HUES64 (cell line): ENCODE data around the gene TMEM108.
A peak's percentile ranks its signal among the peaks of the same experiment; 100 is the strongest.

Experiments used
- H3K27ac ChIP-seq: 2 replicates; pipeline ENCODE4 v1.7.0; 2013; ENCODE audit warnings: low read depth, low read length, inconsistent platforms
- H3K27me3 ChIP-seq: 2 replicates; pipeline ENCODE4 v1.6.1; 2013; ENCODE audit warnings: mild to moderate bottlenecking, low read length; ENCODE audit not compliant: insufficient read depth
- H3K36me3 ChIP-seq: 2 replicates; pipeline ENCODE4 v1.6.1; 2013; ENCODE audit warnings: mild to moderate bottlenecking, low read length; ENCODE audit not compliant: insufficient read depth
- H3K4me1 ChIP-seq: 2 replicates; pipeline ENCODE4 v1.6.1; 2013; ENCODE audit warnings: mild to moderate bottlenecking, low read length, moderate library complexity; ENCODE audit not compliant: insufficient read depth
- H3K4me3 ChIP-seq: 2 replicates; pipeline ENCODE4 v1.5.1; 2013; ENCODE audit warnings: mild to moderate bottlenecking, low read length, moderate library complexity
- H3K9ac ChIP-seq: 2 replicates; pipeline ENCODE4 v1.6.1; 2013; ENCODE audit warnings: mild to moderate bottlenecking, low read depth, low read length
- H3K9me3 ChIP-seq: 2 replicates; pipeline ENCODE4 v1.6.1; 2013; ENCODE audit warnings: low read depth, low read length; ENCODE audit not compliant: insufficient read depth
- WGBS: fragments of 150-250, 120-280 bp; methylation state at CpG from one replicate; pipeline ENCODE4 v1.1.7; 2013; ENCODE audit warnings: missing lambda C conversion rate; 5-methylcytosine and 5-hydroxymethylcytosine counted together

Gene TMEM108

DNA sequence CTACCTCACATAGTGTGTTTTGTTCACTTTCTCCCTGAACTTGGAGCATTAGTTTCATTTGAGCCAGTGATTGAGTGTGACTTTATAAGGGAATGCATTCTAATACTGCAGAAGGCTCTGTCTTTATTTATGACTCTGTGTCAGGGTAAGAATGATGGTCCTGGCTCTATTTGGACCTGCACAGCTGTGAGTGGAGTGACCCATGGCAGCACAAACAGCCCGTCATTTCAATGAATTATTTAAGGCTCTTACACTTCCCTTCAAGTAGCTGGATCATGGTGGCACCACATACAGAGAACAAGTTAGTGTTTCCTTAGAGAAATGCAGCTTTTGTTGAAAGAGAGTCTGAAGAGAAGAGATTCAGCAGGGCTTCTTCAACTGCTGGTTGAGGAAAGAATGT, 16.4 kb downstream of the TMEM108 start:
- H3K9me3 ChIP-seq, result no peaks in the 10 kb centered on the region
- 88% methylated on average over 1 of the region's 1 CpG for WGBS
- peaks cover 40% of the 10 kb centered on the region for H3K4me1 ChIP-seq
- H3K9ac ChIP-seq, result no peak overlapping the region
- no peaks in the 10 kb centered on the region for H3K36me3 ChIP-seq
- H3K27me3 ChIP-seq, result no peaks in the 10 kb centered on the region
- no peak overlapping the region for H3K27ac ChIP-seq
- H3K4me3 ChIP-seq, result no peak overlapping the region

DNA sequence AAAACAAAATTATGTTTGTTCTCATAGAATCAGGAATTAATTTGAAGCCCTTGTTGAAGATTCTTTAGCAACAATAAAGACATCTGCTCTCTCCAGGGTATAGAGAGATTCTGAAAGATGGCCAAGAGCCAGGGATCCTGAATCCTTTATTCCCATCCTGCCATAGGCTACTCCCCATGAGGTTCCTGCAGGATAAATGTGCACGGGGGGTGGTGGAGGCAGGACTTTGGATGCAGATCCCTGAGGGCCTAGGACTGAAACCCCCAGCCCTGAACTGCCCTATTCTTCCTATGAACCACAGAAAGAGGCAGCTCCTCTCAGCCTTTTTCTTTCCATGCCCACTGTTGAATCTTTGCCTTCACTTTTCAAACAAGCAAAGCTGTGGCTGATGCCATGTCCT, 17.1 kb downstream of the TMEM108 start:
- Histone ChIP-seq H3K4me1 (peaks cover 40% of the 10 kb centered on the region), H3K9me3 (no peaks in the 10 kb centered on the region), H3K4me3 (no peak overlapping the region), H3K27ac (0 out of 2 replicates have a peak overlapping the region, but pooled peaks have one; percentile 42), H3K36me3 (no peaks in the 10 kb centered on the region), H3K9ac (no peak overlapping the region), H3K27me3 (no peaks in the 10 kb centered on the region)
- WGBS, result 90% methylated on average over 1 of the region's 1 CpG

DNA sequence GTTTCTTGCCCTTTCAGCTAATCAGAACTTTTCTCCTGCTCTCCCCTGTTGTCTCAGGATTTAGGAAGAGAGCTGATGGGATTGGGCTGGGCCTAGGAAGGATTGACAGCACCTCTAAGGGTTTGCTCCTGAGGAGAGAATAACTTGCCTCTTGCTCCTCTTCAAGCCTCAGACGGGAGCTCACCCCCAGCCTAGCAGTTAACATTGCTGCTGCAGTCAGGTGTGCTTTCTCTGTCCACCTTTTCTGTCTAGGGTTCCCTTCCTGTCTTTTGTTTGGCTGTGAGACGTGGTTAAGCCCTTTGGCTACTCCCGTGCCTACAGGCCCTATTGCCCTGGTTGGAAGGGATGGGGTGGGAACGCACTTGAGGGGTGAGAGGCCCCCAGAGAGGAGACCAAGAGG, 20.1 kb downstream of the TMEM108 start:
- Histone ChIP-seq H3K4me1 (peaks cover 32% of the 10 kb centered on the region), H3K4me3 (no peak overlapping the region), H3K9ac (no peak overlapping the region), H3K27ac (no peak overlapping the region), H3K27me3 (no peaks in the 10 kb centered on the region), H3K36me3 (no peaks in the 10 kb centered on the region), H3K9me3 (no peaks in the 10 kb centered on the region)
- 90% methylated on average over 4 of the region's 4 CpGs for WGBS

DNA sequence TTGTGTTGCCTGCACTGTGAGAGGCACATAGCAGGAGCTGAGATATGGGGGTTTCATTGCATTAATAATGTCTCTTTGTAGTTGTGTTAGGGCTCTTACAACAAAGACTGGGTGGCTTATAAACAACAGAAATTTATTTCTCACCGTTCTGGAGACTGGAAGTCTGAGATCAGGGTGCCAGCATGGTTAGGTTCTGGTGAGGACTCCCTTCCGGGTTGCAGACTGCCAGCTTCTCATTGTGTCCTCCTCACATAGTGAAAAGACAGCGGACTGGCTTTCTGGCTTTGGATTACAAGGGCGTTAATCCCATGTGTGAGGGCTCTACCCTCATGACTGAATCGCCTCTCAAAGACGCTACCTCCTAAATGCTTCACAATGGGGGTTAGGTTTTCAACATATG, 20.6 kb downstream of the TMEM108 start:
- 88% methylated on average over 6 of the region's 6 CpGs for WGBS
- Histone ChIP-seq H3K27me3 (no peaks in the 10 kb centered on the region), H3K4me1 (peaks cover 32% of the 10 kb centered on the region), H3K9me3 (no peaks in the 10 kb centered on the region), H3K36me3 (no peaks in the 10 kb centered on the region), H3K9ac (no peak overlapping the region; the same call in 1 of the 2 replicates), H3K27ac (no peak overlapping the region), H3K4me3 (no peak overlapping the region)

DNA sequence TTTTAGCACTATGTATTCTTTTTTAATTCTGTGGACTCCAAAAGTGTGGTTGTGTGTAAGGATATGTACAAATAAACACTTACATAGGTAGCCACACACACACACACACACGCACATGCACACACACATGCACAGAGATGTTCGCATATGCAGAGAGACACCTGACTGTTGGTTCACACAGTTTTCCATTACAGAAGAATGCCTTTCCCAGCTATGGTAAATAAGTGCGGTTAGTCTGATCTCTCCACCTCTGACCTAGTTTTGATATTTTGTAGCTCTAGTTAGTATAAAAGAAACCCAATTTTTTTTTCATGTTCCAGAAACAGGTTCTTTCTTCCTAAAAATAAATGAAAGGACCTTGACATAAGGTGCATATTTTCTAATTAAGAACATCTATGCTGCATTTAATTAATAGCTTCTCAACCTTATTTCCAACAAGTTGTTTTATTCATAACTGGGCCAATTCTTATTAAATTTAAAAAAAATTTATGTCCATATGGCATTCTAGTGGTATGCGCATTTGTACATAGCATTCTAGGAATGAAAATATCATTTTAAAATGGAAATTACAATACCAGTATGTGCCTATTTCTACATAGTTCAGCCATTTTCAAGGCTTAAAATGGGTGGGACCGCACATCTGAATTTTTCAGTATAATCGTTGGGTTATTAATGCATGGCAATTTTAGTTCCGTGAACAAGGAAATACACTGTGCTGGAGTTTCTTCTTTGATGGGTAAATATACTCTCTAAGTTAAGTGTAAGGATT, 27.2 kb downstream of the TMEM108 start:
- Histone ChIP-seq H3K9ac (no peak overlapping the region), H3K27ac (no peak overlapping the region), H3K4me3 (no peak overlapping the region), H3K9me3 (no peaks in the 10 kb centered on the region), H3K36me3 (no peaks in the 10 kb centered on the region), H3K27me3 (no peaks in the 10 kb centered on the region), H3K4me1 (no peaks in the 10 kb centered on the region)
- WGBS, result 98% methylated on average over 6 of the region's 7 CpGs

DNA sequence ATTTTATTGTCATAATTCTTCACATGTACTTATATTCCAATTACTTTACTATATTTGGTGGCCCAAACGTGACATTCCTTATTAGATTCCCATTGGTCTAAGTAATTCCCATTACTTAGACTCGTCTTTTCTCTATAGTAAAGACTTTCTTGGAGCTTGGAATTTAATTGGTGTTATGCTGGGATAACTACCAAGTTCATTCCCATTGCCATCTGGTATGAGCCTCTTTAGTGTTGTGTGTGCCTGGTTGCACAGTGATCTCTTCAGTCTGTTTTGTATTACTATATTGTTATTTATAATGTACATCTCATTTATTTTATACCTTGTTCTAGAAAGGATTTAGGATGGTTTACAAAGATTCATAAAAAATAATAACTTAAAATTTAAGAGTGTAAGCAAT, 27.8 kb downstream of the TMEM108 start:
- Histone ChIP-seq H3K4me3 (no peak overlapping the region), H3K4me1 (no peaks in the 10 kb centered on the region), H3K36me3 (no peaks in the 10 kb centered on the region), H3K9ac (no peak overlapping the region), H3K9me3 (no peaks in the 10 kb centered on the region), H3K27ac (no peak overlapping the region), H3K27me3 (no peaks in the 10 kb centered on the region)
- 100% methylated on average over 1 of the region's 2 CpGs for WGBS

DNA sequence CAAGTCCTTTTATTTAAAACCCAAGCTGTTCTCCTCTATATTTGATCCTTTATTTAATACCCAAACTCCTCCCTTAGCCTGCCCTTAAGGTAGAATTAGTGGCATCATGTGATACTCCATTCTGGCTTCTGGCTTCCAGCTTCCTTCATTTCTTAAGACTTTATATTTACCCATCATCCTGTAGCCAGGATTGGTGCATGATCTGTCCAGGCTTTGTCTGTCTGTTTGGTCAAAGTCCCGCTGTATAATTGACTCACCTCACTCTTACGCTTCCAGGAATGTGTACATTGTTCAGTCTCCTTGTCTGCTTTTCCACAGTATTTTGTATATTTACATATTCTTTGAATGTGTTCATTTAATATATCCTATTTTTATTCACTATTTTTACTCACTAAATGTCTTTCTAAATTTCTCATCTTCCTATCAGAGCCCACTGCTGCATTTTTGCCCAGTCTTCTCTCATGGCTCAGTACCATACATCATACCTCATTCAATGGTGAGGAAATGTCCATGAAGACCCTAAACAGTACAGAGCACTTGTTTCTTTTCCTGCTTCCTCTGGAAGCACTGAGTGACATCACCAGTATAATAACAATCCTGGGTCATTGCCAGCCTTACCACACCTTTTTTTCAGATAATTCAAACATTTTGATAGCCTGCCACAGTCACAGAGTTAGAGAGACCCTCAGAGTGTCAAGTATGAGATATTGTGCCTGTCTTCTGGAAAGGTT, 31.5 kb downstream of the TMEM108 start:
- no peaks in the 10 kb centered on the region for H3K36me3 ChIP-seq
- no peaks in the 10 kb centered on the region for H3K4me1 ChIP-seq
- no peak overlapping the region for H3K27ac ChIP-seq
- H3K9ac ChIP-seq, result no peak overlapping the region
- no peaks in the 10 kb centered on the region for H3K27me3 ChIP-seq
- no peaks in the 10 kb centered on the region for H3K9me3 ChIP-seq
- no peak overlapping the region for H3K4me3 ChIP-seq
- 100% methylated on average over 2 of the region's 2 CpGs for WGBS

DNA sequence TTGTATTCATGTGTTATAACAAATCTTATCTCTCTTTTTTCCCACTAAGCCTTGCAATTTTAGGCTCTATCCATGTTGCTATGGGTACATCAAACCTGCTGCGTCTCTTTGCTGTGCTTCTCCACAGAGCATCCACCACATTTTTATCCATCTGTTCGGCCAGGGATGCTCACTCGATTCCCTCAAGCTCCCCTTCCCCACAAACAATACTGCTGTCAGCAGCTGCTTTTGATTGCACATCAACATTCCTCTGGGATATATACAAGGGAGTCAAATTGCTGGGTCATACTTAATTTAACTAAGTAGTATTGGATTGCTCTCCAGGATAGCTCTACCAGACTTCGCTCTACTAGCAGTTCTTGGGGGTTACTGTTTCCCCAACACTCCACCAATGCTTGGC, 36.8 kb downstream of the TMEM108 start:
- H3K4me1 ChIP-seq, result no peaks in the 10 kb centered on the region
- H3K27ac ChIP-seq, result no peak overlapping the region
- H3K36me3 ChIP-seq, result no peaks in the 10 kb centered on the region
- H3K9ac ChIP-seq, result no peak overlapping the region
- no peak overlapping the region for H3K4me3 ChIP-seq
- 92% methylated on average over 4 of the region's 4 CpGs for WGBS
- H3K27me3 ChIP-seq, result no peaks in the 10 kb centered on the region
- H3K9me3 ChIP-seq, result no peaks in the 10 kb centered on the region

DNA sequence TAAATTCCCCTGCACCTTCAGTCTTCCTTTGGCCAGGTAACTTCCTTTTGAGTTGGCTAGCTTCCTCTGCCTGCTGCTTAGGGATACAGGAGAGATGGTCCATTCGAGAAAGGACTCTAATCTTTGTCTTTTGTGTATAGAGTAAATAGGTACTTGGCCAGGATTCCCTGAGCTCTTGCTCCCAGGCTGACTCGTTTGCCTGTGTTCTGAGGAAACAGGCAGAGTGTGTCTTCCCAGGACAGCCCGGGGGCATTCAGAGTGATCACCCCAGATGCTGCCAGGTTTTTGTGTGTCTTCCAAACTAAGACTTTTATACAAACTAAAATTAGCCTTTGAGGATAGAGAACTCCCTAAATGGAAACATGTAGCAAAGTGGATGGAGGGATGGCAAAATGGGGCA, 39.5 kb downstream of the TMEM108 start:
- Histone ChIP-seq H3K4me3 (no peak overlapping the region), H3K4me1 (no peaks in the 10 kb centered on the region), H3K9me3 (no peaks in the 10 kb centered on the region), H3K27me3 (no peaks in the 10 kb centered on the region), H3K9ac (no peak overlapping the region), H3K27ac (no peak overlapping the region), H3K36me3 (no peaks in the 10 kb centered on the region)
- 87% methylated on average over 3 of the region's 3 CpGs for WGBS

DNA sequence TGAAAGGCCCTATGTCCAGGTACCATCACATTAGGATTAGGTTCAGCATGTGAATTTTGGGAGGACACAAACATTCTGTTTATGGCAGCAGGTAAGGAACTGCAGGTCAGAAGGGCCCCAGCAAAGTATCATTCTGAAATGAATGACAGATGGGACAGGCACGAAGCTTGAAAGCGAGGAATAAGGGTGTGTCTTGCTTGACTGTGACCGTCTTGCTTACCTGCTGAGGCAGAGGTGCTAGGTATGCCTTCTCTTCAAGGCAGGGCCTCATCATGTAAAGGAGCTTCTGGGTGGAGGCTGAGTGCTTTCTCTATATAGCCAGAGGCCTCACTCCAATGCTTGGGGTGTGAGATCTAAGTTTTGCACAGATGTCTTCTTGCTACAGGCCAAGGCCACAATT, 41.4 kb downstream of the TMEM108 start:
- 67% methylated on average over 3 of the region's 3 CpGs for WGBS
- no peaks in the 10 kb centered on the region for H3K9me3 ChIP-seq
- no peaks in the 10 kb centered on the region for H3K36me3 ChIP-seq
- H3K4me1 ChIP-seq, result no peaks in the 10 kb centered on the region
- H3K4me3 ChIP-seq, result no peak overlapping the region
- no peak overlapping the region for H3K9ac ChIP-seq
- H3K27ac ChIP-seq, result no peak overlapping the region
- no peaks in the 10 kb centered on the region for H3K27me3 ChIP-seq

DNA sequence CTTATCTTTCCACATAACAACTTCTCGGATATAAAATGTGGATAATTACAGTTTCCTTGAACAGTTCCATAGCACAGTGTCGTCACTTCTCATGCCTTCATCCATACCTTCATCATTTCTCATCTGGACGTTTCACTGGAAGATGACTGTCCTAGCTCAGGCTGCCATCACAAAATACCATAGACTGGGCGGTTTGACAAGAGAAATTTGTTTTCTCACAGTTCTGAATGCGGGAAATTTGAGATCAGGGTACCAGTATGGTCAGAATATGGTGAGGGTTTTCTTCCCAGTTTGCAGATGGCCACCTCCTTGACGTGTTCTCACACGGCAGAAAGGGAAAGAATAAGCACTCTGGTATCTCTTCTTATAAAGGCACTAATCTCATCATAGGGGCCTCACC, 42.8 kb downstream of the TMEM108 start:
- no peak overlapping the region for H3K9ac ChIP-seq
- H3K36me3 ChIP-seq, result no peaks in the 10 kb centered on the region
- H3K4me3 ChIP-seq, result no peak overlapping the region
- H3K9me3 ChIP-seq, result no peaks in the 10 kb centered on the region
- no peaks in the 10 kb centered on the region for H3K4me1 ChIP-seq
- WGBS, result 95% methylated on average over 7 of the region's 7 CpGs
- no peak overlapping the region for H3K27ac ChIP-seq
- no peaks in the 10 kb centered on the region for H3K27me3 ChIP-seq
